NCI-H82 (cell line): ENCODE measurements around the gene RAI1.

ENCODE experiments used
- DNase-seq: peaks from one replicate; lab custom pipeline; 2025; lab: John Stamatoyannopoulos, UW

The RAI1 gene

DNA sequence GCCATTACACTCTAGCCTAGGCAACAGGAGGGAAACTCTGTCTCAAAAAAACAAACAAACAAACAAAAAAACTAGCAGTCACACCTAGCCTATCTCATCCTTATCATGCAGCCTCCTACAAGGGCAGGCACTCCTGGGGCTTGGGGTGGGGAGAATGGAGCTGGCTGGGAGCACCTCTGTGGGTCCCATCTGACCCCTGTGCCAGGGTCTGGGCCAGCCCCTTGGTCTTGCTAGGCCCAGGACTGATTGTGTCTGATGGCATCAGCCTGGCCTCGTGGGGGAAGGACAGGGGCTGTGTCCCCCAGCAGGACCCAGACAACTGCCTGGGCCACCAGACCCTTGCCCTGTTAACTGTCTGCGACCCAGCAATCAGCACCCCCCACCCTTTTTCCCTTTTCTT, 105.7 kb downstream of the RAI1 start:
- DNase-seq = no peak

DNA sequence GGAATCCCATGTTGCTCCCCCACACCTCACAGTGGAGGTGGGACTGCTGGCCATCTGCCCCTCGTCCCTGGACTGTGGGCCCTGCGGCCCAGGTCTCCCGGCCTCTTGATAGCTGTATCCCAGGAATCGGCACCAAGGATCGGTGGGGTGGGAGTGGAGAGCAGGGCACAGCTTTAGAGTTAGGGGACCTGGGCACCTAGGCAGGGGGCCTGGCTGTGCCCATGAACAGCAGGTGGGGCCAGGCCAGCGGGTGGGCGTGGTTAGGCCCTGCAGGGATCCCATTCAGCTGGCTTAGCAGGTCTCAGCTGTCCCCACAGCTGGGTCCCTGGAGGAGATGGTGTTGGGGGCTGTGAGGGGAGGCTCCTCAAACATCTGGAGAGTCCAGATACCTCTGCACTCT, 106.3 kb downstream of the RAI1 start:
- DNase-seq = peak; percentile 57

DNA sequence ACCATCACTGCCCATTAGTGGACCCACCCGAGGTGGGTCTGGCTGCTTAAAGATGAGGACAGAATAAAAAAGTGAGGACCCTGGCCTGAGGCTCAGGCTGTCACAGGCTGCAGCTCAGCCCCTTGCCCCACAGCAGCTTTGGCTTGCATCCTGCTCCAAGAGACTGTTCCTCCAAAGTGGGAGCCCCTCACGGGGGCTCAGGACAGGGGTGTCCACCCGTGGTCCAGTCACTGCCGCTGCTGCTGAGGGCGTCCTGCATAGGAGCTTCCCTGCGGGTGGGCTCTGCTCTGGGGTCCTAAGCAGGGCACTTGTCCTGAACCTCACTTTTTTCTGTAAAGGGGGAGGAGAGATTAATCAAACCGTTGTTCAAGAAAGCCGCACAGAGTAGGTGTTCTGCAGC, 107.7 kb downstream of the RAI1 start:
- no peak for DNase-seq

DNA sequence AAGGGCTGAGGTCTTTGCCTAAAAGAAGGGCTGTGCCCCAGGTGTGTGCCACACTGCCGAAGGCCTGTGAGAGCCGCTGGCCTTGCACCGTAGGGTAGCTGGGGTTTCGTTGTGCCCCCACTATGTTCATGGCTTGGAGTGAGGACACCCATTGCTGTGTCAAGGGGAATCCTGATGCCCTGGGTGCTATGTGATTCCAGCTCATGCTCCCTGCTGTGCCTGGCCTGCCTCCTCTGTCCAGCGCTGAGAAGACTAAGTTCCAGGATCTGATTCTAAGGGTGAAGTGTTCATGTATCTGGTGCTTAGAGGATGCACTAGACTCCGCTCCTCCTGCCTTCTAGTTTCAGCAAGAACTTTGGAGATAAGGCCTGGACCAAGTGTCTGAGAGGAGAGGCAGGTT, 108.2 kb downstream of the RAI1 start:
- DNase-seq = no peak

DNA sequence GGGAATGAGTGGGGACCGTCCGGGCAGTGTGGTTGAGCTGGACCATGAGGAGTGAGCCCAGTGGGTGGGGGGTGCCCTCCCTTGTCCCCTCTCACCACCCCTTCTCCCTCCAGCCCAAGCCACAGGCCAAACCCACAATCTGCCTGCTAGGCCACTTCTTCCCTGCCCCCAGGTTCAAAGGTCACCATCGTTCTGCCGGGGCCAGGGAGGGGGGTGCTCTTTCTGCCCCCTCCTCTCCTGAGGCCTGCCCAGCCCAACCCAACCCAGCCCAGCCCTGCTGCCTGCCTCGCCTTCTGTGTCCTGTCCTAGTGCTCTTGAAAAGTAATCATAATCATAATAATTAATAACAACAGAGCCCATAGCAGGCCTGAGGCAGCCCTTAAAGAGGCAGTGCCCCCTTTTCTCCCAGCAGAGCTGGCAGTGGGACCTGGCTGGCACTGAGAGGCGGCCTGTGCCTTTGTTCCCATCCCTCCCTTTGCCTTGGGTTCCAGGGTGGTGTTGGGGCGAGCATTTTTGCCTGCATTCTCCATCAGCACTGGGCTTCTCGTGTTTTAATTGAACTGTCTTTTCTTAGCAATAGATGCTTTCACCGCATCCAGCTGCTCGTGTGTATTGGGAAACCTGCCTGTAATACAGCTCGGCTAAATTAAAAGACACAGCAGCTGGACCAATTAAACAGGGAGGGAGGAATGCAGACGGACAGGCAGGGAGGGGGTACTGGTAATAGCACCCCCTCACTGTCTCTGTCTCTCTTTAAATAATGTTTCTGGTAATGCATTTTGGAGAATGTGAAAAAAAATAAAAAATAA, 108.8 kb downstream of the RAI1 start:
- peak; percentile 39 for DNase-seq

DNA sequence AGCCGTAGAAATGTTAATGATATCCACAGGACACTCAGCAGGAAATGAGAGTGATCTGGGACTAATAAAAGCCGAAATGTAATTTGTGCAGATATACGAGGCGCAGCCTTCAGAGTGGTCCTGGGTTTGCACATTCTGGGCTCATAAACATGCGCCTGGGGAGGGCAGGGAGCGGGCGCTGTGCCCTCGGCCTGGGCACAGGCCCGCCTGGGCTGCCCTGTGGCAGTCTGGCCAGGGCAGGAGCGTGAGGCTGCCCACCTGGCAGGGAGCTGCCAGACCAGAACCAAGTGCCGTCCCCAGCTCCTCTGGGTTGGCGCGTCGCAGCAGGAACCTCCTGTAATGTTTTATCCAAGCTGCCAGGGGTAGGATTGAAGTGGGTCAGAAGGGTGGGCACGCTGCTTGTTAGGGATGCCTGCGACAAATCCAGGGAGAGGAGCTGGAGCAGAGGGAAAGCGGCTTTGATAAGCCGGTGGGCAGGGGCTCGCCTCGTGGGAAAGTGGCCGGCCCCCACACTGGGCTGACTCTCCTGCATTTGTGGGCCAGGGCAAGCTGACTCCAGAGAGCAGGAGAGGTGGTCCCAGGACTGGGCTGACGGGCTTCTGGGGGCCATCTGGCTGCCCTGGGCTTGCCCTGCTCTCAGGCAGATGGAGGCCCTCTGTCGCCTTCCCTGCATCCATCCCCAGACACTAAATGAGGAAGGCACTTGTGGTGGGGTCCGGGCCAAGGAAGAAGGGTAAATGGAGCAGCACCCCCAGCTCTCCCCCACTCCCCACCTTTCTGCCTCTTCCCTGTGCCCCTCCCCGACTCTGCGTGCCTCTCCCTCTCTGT, 109.6 kb downstream of the RAI1 start:
- peak; percentile 65 for DNase-seq

DNA sequence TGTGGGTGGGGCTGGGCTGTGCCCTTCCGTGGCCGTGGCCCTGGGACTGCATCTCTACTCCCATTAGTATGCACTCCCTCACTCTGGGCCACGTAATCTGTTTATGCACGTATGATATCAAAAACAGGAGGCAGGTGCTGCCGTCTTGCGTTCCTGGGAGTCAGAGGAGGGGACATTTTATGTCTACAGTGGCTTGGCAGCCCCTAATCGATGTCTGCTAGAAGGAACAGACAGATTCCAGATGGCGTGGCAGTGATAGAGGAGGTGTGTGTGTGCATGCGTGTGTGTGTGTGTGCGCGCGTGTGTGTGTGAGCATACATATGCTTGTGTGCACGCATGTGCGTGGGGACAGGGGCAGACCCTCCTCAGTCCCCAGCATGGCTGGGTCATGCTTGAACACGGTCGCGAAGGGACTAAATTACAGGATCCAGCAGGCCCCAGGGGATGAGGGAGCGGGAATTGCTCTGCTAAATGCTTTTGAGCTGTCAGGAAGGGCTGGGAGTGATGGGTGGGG, 110.8 kb downstream of the RAI1 start:
- peak; percentile 72 for DNase-seq

DNA sequence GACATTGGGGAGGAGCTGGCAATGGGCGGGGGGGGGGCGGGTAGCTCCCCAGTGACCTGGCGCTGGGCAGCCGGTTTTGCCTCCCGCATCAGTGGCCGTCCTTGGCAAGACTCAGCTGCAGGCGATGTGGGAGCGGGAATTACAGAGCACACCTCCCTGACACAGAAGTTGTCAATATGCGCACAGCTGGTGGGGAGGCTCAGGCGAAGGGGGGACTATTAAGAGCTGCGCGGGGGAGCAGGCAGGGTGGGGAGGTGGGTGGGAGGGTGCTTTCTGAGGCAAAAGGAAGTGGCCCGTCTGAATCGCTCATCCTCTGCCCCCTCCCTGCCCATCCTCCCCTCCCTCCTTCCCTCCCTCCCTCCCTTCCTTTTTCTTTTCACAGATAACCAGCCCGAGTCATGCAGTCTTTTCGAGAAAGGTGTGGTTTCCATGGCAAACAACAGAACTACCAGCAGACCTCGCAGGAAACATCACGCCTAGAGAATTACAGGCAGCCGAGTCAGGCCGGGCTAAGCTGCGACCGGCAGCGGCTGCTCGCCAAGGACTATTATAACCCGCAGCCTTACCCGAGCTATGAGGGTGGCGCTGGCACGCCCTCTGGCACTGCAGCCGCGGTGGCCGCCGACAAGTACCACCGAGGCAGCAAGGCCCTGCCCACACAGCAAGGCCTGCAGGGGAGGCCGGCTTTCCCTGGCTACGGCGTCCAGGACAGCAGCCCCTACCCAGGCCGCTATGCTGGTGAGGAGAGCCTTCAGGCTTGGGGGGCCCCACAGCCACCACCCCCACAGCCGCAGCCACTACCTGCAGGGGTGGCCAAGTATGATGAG, 111.5 kb downstream of the RAI1 start:
- DNase-seq = peak; percentile 82

DNA sequence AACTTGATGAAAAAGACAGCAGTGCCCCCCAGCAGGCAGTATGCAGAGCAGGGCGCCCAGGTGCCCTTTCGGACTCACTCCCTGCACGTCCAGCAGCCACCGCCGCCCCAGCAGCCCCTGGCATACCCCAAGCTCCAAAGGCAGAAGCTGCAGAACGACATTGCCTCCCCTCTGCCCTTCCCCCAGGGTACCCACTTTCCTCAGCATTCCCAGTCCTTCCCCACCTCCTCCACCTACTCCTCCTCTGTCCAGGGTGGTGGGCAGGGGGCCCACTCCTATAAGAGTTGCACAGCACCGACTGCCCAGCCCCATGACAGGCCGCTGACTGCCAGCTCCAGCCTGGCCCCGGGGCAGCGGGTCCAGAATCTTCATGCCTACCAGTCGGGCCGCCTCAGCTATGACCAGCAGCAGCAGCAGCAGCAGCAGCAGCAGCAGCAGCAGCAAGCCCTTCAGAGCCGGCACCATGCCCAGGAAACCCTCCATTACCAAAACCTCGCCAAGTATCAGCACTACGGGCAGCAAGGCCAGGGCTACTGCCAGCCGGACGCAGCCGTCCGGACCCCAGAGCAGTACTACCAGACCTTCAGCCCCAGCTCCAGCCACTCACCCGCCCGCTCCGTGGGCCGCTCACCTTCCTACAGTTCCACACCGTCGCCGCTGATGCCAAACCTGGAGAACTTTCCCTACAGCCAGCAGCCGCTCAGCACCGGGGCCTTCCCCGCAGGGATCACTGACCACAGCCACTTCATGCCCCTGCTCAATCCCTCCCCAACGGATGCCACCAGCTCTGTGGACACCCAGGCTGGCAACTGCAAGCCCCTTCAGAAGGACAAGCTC, 112.3 kb downstream of the RAI1 start:
- no peak for DNase-seq

DNA sequence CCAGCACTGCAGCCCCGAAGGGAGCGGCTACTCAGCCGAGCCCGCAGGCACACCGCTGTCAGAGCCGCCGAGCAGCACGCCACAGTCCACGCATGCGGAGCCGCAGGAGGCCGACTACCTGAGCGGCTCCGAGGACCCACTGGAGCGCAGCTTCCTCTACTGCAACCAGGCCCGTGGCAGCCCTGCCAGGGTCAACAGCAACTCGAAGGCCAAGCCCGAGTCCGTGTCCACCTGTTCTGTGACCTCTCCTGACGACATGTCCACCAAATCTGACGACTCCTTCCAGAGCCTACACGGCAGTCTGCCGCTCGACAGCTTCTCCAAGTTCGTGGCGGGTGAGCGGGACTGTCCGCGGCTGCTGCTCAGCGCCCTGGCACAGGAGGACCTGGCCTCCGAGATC, 113.1 kb downstream of the RAI1 start:
- DNase-seq = no peak

DNA sequence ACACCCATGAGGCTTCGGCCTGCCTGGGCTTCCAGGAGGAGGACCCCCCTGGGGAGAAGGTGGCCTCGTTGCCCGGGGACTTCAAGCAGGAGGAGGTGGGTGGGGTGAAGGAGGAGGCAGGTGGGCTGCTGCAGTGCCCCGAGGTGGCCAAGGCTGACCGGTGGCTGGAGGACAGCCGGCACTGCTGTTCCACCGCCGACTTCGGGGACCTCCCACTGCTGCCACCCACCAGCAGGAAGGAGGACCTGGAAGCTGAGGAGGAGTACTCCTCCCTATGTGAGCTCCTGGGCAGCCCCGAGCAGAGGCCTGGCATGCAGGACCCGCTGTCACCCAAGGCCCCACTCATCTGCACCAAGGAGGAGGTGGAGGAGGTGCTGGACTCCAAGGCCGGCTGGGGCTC, 114.0 kb downstream of the RAI1 start:
- DNase-seq = no peak

DNA sequence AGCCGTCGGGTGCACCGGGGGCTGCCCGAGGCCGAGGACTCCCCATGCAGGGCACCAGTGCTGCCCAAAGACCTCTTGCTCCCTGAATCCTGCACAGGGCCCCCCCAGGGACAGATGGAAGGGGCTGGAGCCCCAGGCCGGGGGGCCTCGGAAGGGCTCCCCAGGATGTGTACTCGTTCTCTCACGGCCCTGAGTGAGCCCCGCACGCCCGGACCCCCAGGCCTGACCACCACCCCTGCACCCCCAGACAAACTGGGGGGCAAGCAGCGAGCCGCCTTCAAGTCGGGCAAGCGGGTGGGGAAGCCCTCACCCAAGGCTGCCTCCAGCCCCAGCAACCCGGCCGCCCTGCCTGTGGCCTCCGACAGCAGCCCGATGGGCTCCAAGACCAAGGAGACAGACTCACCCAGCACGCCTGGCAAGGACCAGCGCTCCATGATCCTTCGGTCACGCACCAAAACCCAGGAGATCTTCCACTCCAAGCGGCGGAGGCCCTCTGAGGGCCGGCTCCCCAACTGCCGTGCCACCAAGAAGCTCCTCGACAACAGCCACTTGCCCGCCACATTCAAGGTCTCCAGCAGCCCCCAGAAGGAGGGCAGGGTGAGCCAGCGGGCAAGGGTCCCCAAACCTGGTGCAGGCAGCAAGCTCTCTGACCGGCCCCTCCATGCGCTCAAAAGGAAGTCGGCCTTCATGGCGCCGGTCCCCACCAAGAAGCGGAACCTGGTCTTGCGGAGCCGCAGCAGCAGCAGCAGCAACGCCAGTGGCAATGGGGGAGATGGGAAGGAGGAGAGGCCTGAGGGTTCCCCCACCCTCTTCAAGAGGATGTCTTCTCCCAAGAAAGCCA, 114.9 kb downstream of the RAI1 start:
- DNase-seq = no peak

DNA sequence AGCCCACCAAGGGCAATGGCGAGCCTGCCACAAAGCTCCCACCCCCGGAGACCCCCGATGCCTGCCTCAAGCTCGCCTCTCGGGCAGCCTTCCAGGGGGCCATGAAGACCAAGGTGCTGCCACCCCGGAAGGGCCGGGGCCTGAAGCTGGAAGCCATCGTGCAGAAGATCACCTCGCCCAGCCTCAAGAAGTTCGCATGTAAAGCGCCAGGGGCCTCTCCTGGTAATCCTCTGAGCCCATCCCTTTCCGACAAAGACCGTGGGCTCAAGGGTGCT, 115.5 kb downstream of the RAI1 start:
- no peak for DNase-seq

DNA sequence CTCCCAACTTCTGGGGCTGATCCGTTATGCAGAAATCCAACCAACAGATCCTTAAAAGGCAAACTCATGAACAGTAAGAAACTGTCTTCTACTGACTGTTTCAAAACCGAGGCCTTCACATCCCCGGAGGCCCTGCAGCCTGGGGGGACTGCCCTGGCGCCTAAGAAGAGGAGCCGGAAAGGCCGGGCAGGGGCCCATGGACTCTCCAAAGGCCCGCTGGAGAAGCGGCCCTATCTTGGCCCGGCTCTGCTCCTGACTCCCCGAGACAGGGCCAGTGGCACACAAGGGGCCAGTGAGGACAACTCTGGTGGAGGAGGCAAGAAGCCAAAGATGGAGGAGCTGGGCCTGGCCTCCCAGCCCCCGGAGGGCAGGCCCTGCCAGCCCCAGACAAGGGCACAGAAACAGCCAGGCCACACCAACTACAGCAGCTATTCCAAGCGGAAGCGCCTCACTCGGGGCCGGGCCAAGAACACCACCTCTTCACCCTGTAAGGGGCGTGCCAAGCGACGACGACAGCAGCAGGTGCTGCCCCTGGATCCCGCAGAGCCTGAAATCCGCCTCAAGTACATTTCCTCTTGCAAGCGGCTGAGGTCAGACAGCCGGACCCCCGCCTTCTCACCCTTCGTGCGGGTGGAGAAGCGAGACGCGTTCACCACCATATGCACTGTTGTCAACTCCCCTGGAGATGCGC, 116.0 kb downstream of the RAI1 start:
- no peak for DNase-seq

DNA sequence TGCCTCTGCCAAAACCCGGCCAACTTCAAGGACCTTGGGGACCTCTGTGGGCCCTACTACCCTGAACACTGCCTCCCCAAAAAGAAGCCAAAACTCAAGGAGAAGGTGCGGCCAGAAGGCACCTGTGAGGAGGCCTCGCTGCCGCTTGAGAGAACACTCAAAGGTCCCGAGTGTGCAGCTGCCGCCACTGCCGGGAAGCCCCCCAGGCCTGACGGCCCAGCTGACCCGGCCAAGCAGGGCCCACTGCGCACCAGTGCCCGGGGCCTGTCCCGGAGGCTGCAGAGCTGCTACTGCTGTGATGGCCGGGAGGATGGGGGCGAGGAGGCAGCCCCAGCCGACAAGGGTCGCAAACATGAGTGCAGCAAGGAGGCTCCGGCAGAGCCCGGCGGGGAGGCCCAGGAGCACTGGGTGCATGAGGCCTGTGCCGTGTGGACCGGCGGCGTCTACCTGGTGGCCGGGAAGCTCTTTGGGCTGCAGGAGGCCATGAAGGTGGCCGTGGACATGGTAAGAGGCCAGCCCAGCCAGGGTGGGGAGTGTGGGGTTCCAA, 116.8 kb downstream of the RAI1 start:
- no peak for DNase-seq

DNA sequence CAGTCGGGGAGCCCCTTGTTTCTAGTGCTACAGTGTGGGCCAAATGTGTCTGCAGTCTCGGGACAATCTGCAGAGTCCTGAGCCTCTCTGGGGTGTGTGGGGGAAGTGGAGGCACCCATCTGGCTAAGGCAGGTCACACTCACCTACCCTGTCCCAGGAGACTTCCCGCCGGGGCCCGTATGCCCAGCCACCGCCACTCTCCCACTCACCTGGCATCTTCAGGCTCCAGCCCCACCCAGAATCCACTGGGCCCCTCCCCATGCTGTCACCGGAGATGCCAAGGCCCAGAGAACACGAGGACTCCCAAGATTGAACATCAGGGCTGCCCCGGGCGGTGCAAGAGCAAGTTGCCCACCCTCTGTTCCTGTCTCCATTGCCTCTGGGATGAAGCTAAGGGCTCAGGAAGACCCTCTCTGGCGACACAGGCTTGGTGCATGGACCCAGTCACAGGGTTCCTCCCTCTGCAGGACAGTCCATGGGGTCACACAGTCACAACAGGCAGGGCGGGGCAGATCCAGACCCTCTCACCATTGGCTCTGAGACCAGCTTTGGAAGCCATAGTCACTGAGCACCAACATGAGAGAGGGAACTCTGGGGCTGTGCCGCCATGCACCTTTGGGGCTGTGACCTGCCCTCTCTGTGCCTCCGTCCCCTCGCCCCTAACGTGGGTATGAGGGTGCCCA, 117.5 kb downstream of the RAI1 start:
- DNase-seq = no peak

DNA sequence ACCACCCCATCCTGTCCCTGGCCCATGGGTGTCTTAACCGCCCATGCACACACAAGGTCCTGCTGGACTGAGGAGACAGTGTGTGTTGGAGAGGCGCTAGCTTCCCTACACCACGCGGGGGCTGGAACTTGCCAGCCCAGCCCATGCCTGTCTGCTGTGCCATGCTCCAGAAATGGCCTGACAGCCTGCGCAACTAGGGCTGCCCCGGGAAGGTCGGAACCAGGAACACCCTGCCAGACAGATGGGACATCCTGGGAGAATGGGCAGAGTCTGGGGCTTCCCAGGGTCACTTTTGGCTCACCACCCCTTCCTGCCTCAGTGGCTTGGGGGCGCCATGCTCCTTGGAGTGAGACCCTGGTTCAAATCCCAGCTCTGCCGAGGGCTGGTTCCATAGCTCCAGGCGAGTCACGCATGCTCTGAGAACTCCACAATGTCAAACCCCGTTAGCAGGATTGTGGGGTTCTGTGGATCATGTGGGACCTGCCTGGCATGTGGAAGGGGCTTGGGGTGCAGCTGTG, 119.3 kb downstream of the RAI1 start:
- DNase-seq = no peak

DNA sequence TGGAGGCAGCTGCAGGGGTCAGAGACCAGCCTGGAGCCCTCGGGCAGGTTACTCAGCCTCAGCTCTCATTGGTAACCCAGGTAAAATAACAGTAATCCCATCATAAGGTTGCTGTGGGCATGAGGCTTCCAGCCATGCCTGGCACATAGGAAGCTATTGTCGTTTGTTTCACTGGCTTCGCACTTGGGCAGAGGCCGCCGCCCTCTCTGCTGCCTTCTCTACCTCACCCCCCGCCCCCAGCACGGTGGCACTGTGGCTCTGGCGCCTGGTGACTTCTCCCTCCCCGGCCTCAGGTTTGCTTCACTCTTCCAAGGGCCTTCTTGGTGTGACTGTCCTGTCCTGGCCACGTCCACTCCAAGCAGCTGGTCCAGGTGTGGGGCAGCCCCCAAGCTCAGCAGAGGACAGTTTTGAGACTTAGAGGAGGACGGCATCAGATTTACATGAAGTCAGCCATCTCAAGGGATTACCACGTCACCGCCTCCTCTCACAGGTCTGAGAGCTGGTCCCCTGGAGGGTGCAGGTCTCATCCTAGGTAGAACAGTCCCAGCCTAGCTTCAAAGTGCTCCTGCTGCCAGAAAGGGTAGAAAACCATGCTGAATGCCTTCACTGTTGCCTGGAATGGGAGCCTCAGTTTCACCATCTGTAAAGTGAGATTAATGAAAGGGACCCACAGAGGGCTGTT, 120.7 kb downstream of the RAI1 start:
- no peak for DNase-seq
